Liver (tissue), 3 donors: Measurements from ENCODE around the gene SPDEF.

ENCODE experiments used
- RAD21 ChIP-seq, 2 donors: IDR thresholded peaks; 2 replicates each; pipeline ENCODE4 v1.6.1; 2016; ENCODE audit warnings: antibody characterized with exemption in 2 of 2, mild to moderate bottlenecking in 2 of 2
- TF ChIP-seq, protein P1 (sequence below): IDR thresholded peaks from 2 replicates; pipeline ENCODE4 v1.6.1; 2016; ENCODE audit warnings: antibody characterized with exemption
- TF ChIP-seq, protein P2 (sequence below): fragments of 150-350 bp; IDR thresholded peaks from 2 replicates; pipeline ENCODE4 v1.5.1; 2017; ENCODE audit warnings: improper control_type of control experiment, low read depth, low read length; ENCODE audit not compliant: missing input control
- TF ChIP-seq, protein P3 (sequence below): IDR thresholded peaks from 2 replicates; pipeline ENCODE4 v1.6.1; 2016; ENCODE audit warnings: antibody characterized with exemption
- donor health status: healthy.
- donor health status: healthy.

DNA sequence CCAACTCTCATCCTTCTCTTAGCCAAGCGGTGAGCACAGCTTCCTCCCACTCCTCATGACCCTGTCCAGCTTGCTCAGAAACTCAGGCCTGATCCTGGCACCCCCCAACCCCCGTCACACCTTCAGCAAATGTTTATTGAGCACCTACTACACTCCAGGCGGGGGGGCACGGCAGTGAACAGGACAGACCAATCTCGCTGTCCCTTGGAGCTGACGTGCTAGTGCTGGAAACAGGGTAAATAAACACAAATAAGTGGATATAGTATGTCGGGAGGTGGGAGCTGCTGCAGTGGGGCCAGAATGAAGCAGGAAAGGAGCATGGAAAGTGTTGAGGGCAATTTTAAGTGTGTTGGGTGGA lies 7.4 kb upstream of the SPDEF start:
- TF ChIP-seq RAD21 (IDR thresholded peaks at IDR 0.05): no peak
- TF ChIP-seq, protein P1, sequence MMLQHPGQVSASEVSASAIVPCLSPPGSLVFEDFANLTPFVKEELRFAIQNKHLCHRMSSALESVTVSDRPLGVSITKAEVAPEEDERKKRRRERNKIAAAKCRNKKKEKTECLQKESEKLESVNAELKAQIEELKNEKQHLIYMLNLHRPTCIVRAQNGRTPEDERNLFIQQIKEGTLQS: no peak
- TF ChIP-seq, protein P2, sequence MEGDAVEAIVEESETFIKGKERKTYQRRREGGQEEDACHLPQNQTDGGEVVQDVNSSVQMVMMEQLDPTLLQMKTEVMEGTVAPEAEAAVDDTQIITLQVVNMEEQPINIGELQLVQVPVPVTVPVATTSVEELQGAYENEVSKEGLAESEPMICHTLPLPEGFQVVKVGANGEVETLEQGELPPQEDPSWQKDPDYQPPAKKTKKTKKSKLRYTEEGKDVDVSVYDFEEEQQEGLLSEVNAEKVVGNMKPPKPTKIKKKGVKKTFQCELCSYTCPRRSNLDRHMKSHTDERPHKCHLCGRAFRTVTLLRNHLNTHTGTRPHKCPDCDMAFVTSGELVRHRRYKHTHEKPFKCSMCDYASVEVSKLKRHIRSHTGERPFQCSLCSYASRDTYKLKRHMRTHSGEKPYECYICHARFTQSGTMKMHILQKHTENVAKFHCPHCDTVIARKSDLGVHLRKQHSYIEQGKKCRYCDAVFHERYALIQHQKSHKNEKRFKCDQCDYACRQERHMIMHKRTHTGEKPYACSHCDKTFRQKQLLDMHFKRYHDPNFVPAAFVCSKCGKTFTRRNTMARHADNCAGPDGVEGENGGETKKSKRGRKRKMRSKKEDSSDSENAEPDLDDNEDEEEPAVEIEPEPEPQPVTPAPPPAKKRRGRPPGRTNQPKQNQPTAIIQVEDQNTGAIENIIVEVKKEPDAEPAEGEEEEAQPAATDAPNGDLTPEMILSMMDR: no peak
- TF ChIP-seq, protein P3, sequence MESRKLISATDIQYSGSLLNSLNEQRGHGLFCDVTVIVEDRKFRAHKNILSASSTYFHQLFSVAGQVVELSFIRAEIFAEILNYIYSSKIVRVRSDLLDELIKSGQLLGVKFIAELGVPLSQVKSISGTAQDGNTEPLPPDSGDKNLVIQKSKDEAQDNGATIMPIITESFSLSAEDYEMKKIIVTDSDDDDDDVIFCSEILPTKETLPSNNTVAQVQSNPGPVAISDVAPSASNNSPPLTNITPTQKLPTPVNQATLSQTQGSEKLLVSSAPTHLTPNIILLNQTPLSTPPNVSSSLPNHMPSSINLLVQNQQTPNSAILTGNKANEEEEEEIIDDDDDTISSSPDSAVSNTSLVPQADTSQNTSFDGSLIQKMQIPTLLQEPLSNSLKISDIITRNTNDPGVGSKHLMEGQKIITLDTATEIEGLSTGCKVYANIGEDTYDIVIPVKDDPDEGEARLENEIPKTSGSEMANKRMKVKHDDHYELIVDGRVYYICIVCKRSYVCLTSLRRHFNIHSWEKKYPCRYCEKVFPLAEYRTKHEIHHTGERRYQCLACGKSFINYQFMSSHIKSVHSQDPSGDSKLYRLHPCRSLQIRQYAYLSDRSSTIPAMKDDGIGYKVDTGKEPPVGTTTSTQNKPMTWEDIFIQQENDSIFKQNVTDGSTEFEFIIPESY: no peak
